Measurements from ENCODE around the gene WDR44.
"Not testable (repeated sequence)": the region's sequence is repeated elsewhere in the genome, so short reads cannot be mapped to it uniquely, and the experiment has no call there.

The WDR44 gene

DNA sequence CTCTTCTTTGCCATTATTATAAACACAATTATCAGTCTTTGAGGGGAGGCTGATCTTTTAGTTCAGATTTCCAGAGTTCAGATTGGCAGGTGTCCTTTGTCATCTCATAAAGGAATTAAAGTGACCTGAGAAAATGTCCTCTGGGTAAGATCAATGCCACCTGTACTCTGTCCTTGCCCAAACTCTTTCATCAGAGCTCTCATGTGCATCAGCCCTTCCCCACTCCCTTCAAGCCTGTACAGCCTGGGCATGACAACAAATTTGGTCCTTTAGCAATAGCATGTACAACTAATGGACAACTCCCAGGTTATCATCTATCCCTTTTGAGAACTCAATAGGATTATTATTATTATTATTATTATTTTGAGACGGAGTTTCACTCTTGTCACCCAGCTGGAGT is 140.8 kb downstream of the WDR44 start:
- FAIRE-seq, result not testable (repeated sequence)

DNA sequence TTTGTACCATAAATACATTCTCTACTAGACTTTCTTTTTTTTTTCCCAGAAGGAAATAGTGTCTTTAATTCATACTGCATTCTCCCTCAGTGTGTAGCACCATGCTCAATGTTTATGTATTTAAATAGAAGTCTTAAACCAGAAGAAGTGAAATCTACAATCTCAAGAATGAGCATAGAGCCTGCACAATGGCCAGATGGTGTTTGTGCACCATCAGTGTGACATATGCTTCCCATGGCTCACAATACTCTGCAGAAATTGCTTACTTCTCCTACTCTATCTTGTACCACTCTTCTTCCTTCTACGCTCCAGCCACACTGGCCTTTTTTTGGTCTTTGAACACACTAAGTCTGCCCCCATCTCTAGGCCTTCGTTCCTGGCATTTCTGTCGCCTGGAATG is 147.1 kb downstream of the WDR44 start:
- no peak for FAIRE-seq

DNA sequence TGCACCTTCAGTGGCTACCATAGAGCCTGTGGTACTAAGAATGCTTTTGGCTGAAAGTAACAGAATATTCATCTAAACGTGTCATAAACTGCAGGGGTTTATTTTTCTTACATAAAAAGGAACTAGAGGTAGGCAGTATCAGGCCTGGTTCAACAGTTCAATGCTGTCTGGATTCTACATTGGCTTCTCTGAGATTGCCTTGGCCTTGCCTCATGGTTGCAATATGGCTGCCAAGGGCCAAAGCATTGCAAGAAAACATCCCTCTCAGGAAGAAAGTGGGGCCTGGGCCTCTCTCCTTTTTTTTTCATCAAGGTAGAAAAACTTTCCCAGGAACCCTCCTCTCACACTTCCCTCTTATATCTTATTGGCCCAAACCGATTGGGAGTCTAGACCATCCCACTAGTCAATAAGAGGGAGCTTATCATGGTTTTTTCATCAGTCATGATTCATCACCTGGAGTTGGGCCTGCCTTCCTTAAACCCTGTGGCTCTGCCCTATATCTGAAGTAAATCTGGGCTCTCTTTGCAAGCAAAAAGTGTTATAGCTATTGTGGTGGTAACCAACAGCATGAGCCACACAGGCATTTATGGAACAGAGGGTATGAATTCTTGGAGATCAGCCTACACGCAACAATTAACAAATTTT is 147.9 kb downstream of the WDR44 start:
- no peak for FAIRE-seq

DNA sequence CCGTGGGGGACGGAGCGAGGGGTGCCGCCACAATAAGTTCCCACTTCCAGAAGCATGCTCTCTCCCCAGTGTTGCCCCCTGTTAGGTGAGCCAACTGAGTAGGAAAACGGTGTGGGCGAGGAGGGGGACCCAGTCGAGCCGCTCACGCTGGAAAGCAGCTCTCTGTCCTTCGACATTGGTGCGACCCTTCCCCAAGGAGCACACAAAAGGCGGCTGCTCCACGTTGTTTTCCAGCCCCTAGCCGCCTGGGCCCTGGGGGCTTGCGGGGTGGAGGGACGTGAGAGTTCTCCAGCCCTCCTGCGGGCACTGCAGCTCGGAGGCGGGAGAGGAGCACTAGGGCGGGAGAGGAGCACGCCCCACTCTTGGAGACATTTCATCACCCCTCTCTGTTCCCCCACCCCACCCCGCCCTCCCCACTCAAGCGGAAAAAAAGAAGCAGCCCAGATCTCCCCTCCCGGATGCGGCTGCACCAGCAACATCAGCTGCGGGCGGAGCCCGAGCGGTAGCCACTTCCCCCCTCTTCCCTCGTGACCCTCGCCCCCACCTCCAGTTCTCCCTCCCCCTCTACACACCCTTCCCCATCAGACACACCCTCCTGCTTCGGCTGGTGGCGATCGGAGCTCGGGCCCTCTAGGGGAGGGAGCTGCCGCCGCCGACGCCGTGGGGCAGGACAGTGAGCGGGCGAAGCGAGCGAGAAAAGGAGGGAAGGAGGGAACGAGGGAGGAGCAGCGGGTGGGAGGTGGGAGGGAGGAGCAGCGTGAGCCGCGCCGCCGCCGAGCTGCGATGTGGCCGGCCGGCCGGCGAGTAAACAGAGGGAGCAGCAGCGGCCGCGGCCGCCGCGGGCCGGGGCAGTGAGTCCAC is 149.4 kb downstream of the WDR44 start, which contains the start of gene DOCK11:
TSS of gene DOCK11 (plus strand) at position 755 of the 861 bp plus-strand sequence. CDS start 157 bp downstream, outside the sequence.
- no peak for FAIRE-seq

DNA sequence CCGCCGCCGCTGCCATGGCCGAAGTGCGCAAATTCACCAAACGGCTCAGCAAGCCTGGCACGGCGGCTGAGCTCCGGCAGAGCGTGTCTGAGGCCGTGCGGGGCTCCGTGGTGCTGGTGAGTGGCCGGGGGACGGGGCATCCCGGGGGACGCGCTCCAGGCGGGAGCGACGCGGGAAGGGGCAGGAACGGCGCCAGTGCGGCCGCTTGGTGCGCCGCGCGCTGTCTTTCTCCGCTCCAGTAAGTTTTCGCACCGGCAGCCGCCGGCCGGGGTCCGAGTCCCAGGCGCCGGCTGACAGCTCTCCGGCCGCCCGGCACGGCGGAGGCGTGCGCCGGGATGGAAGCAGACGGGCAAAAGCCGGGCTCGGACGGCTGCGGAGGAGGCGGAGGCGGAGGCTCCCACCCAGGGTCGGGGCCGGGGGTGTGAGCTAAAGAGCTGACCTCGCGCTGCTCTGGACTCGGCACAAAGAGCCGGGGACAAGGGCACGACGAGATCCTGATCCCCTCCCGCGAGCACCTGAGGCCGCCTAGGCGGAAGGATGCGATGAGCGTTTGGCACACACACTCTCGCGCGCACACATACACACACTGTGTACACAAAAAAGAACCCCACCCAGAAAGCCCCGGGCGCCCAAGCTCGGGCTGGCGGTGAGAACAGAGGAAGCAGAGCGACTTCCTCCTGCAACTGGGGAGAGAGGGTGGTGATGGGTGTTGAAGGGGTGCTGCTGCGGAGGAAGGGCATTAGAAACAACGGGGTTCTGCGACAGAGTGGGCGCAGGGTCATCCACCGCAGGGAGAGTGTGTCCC is 150.3 kb downstream of the WDR44 start:
- FAIRE-seq, result no peak

DNA sequence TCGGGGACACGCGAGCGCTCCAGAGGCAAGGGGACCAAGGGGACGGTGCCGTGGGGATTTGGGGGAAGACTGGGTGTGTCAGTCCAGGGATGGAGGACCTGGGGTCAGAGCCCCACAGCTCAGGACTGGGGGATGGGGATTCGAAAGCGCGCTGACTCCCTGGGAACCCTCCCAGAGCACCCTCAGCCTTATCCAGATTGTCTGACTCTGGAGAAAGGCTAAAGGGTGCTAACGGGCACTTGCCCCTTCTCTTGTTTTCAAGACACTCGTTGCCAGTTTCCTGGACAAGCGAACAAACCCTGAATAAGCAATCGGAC is 150.8 kb downstream of the WDR44 start:
- FAIRE-seq, result no peak

DNA sequence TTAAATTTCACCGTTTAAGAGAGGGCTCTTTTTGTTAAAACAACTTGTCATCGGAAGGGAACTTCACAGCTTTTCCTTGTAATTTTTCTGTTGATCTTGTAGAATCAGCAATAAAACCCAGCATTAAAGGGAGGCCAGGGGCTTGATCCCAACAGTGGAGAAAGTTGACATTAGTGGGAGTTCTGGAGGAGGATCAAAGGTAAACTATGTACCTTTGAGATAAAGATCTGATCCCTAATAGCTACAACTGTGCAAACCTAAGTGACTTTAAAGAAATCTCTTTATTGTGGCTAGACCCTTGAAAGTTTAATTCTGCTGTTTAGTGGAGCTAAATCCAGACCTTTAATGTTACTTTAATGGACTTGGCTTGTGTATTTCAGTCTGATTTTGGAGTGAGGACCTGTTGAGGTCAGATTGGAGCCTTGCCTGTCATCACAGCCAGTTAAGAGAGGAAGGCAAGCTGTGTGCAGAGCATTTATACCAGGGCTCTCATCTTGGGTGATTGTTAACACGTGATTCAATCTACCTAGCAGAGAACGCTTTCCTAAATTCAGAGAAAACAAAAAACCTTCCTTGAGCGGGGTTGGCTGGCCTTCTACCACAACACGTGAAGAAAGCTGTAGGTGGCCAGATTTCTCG is 151.4 kb downstream of the WDR44 start:
- no peak for FAIRE-seq

DNA sequence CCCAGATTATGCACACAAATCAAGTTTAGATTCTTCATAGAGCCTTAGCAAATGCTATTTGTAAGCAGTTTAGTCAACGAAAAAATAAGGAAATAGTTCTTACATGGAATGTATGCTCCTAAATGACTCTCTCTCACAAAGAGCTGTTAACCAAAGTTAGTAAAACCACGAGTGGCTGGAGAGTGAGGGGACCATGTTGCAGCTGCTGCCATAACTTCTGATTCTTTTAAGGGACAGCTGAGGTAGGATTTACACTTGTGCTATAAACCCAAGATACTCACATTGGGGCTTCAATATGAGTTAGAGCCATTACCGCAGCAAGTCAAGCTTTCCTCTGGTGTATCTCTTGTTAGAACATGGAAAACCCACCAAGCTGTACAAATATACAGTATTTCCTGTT is 152.4 kb downstream of the WDR44 start:
- no peak for FAIRE-seq

DNA sequence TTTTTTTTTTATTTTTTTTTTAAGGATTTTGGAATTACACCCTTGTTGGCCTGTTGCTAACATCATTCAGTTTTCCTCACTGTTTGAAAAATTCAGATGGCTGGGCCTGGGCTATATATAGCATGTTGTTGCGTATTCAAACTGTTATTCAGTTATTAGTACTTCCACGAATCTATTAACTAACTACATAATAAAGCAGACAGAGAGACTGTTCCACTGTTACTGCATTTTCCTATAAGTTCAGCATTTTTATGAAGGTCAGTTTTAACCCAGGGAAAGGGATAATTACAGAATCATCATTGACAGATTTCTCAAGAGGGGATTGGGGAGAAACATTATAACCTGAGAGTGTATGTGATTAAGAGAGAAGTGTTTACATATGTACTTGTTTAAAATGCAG is 152.8 kb downstream of the WDR44 start:
- no peak for FAIRE-seq

DNA sequence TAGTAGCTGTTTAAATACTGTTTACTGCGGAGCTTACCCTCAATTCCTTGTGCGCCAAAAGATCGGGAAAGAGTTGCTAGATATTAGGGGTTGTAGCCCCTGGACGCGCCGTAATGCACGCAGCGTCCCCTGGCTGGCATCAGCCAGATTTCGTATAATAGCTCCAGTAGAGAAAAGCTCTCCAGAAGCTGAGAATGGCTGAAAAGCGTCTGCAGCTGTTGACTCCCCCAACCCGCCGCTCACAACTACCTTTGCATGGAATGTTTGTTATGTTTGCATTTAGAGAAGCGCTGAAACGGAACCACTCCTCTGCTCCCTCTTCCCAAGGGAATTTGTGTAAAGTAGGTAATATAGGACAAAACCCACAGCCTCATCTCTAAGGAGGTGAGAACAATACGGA is 153.4 kb downstream of the WDR44 start:
- FAIRE-seq, result no peak

Data from islet of Langerhans (tissue), 1 donor.